ENCODE results near the gene UACA.

The UACA gene

GRCh38 chr15:70680817-70681216, 82.5 kb downstream of the UACA start:
- H3K27ac ChIP-seq, result no peak overlapping the region
- DNase-seq (ENCODE audit: low spot score), result no peak
- no peak for TF ChIP-seq CTCF (conservative IDR thresholded peaks at IDR 0.05; ENCODE audit: low read depth)
- POLR2A ChIA-PET (ENCODE audit: low non-redundant PET), result no interaction called here
- CTCF ChIA-PET, result interaction anchor here (0.6 to 1.9 kb wide), 4 partner anchors 16 to 879 kb away, joined by 3 to 8 read pairs (median 6); no protein-coding TSS in a partner anchor

- CTCF ChIA-PET, result interaction anchor here (0.6 to 1.9 kb wide), 7 partner anchors 17 to 701 kb away, joined by 3 to 8 read pairs (median 6); no protein-coding TSS in a partner anchor
- H3K27ac ChIP-seq, result no peak overlapping the region
- POLR2A ChIA-PET (ENCODE audit: low non-redundant PET), result no interaction called here
- DNase-seq (ENCODE audit: low spot score), result no peak
- TF ChIP-seq CTCF (conservative IDR thresholded peaks at IDR 0.05; ENCODE audit: low read depth), result peak; percentile 14; the same call in 1 of the 2 replicates
These were observed 83.5 kb downstream of the UACA start for GRCh38 chr15:70679919-70680231.

- TF ChIP-seq CTCF (conservative IDR thresholded peaks at IDR 0.05; ENCODE audit: low read depth), result no peak
- ChIA-PET POLR2A (ENCODE audit: low non-redundant PET) (no interaction called here), CTCF (interaction anchor here (0.6 kb wide), 1 partner anchor 65 kb away, joined by 6 read pairs; no protein-coding TSS in a partner anchor)
- DNase-seq (ENCODE audit: low spot score), result no peak
- H3K27ac ChIP-seq, result no peak overlapping the region
These were observed 91.3 kb downstream of the UACA start for GRCh38 chr15:70672081-70672480.

- ChIA-PET CTCF (interaction anchor here (0.6 kb wide), 1 partner anchor 884 kb away, joined by 3 read pairs; no protein-coding TSS in a partner anchor), POLR2A (ENCODE audit: low non-redundant PET) (no interaction called here)
- peak; percentile 10 for DNase-seq (ENCODE audit: low spot score)
- peak; percentile 28 for TF ChIP-seq CTCF (conservative IDR thresholded peaks at IDR 0.05; ENCODE audit: low read depth)
- H3K27ac ChIP-seq, result no peak overlapping the region
These were observed 92.7 kb downstream of the UACA start for GRCh38 chr15:70670680-70671079.

- TF ChIP-seq CTCF (conservative IDR thresholded peaks at IDR 0.05; ENCODE audit: low read depth), result no peak
- H3K27ac ChIP-seq, result no peak overlapping the region
- ChIA-PET CTCF (interaction anchor here (0.6 kb wide), 1 partner anchor 883 kb away, joined by 3 read pairs; no protein-coding TSS in a partner anchor), POLR2A (ENCODE audit: low non-redundant PET) (no interaction called here)
- DNase-seq (ENCODE audit: low spot score), result no peak
These were observed 93.2 kb downstream of the UACA start for GRCh38 chr15:70669966-70670658.

GRCh38 chr15:70669006-70669602, 94.3 kb downstream of the UACA start:
- TF ChIP-seq CTCF (conservative IDR thresholded peaks at IDR 0.05; ENCODE audit: low read depth), result no peak
- ChIA-PET POLR2A (ENCODE audit: low non-redundant PET) (no interaction called here), CTCF (no interaction called here)
- no peak overlapping the region for H3K27ac ChIP-seq
- no peak for DNase-seq (ENCODE audit: low spot score)
